Measurements from ENCODE around the gene CDC42EP2.

DNA sequence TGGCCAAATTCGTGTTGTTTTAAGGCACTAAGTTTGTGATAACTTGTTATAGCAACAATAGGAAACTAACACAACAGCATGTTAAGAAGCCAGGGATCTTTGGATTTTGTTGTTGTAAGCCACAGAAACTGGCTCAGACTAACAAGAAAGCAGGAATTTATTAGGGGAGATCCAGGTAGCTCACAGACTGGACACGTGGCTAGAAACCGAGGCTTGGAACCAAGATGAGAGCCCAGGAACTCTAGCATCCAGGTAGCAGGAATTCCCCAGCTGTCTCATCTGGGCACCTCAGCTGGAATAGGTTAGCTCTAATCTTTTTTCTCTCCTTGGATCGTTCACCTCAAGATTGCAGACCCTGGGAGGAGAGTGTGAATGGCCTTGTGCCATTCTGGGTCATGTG is 28.0 kb upstream of the CDC42EP2 start:
- TF ChIP-seq, protein P1, sequence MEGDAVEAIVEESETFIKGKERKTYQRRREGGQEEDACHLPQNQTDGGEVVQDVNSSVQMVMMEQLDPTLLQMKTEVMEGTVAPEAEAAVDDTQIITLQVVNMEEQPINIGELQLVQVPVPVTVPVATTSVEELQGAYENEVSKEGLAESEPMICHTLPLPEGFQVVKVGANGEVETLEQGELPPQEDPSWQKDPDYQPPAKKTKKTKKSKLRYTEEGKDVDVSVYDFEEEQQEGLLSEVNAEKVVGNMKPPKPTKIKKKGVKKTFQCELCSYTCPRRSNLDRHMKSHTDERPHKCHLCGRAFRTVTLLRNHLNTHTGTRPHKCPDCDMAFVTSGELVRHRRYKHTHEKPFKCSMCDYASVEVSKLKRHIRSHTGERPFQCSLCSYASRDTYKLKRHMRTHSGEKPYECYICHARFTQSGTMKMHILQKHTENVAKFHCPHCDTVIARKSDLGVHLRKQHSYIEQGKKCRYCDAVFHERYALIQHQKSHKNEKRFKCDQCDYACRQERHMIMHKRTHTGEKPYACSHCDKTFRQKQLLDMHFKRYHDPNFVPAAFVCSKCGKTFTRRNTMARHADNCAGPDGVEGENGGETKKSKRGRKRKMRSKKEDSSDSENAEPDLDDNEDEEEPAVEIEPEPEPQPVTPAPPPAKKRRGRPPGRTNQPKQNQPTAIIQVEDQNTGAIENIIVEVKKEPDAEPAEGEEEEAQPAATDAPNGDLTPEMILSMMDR (IDR thresholded peaks at IDR 0.05): no peak
- TF ChIP-seq POLR2A (IDR thresholded peaks at IDR 0.05) (no peak), POLR2AphosphoS5 (IDR thresholded peaks at IDR 0.05) (no peak), EP300 (IDR thresholded peaks at IDR 0.05) (no peak)
